ENCODE results near the gene TRIP10. TPM values are rescaled to one million over a fixed set of nuclear protein-coding genes. Genes with fewer than 3 reads are reported as not detected.
A peak's percentile ranks its signal among the peaks of the same experiment; 100 is the strongest.

Gene TRIP10
- total and polyA plus RNA-seq, 2 of the 13 experiments (the other 11 are each of a cell fraction or from before 2014, with no cell fraction given): 32.5 to 33.2 TPM

DNA sequence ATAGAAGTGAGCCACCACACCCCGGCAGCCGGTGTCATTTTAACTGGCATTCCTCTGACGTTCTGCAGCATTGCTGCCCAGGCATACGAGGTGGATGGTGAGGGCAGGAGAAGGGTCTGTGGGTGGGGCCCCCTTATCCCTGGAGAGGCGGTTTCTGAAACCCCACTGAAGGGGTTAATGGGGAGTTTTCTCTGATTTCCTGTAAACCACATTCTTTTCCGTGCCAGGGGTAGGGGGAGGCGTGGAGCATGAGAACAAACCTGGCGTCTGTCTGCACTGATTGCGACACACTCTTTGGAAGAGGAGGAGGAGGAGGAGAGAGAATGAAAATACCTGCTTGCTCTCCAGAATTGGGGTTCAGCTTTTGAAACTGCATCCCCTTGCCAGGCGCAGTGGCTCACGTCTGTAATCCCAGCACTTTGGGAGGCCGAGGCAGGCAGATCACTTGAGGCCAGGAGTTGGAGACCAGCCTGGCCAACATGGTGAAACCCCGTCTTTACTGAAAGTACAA, 16.3 kb upstream of the TRIP10 start (continued):
- TF ChIP-seq, protein P1, sequence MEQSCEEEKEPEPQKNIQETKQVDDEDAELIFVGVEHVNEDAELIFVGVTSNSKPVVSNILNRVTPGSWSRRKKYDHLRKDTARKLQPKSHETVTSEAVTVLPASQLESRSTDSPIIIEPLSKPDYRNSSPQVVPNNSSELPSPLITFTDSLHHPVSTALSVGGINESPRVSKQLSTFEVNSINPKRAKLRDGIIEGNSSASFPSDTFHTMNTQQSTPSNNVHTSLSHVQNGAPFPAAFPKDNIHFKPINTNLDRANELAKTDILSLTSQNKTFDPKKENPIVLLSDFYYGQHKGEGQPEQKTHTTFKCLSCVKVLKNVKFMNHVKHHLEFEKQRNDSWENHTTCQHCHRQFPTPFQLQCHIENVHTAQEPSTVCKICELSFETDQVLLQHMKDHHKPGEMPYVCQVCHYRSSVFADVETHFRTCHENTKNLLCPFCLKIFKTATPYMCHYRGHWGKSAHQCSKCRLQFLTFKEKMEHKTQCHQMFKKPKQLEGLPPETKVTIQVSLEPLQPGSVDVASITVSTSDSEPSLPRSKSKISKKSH (CRISPR knock-in tag; IDR thresholded peaks at IDR 0.05; ENCODE audit: borderline replicate concordance): no peak
- TF ChIP-seq SRF (IDR thresholded peaks at IDR 0.05; ENCODE audit: low read depth, low read length) (no peak), TP53 (CRISPR knock-in tag; conservative IDR thresholded peaks at IDR 0.05) (no peak), NBN (conservative IDR thresholded peaks at IDR 0.05) (no peak), ZNF737 (CRISPR knock-in tag; IDR thresholded peaks at IDR 0.05; ENCODE audit: borderline replicate concordance) (no peak), FOXM1 (CRISPR knock-in tag; IDR thresholded peaks at IDR 0.05) (no peak), ZFP36 (IDR thresholded peaks at IDR 0.05; ENCODE audit: borderline replicate concordance, low read depth, low read length, partially characterized antibody) (no peak), GLI4 (CRISPR knock-in tag; IDR thresholded peaks at IDR 0.05; ENCODE audit: borderline replicate concordance) (no peak), ZNF556 (CRISPR knock-in tag; IDR thresholded peaks at IDR 0.05; ENCODE audit: borderline replicate concordance) (peak; percentile 75; the same call in 1 of the 2 replicates), ZNF644 (CRISPR knock-in tag; IDR thresholded peaks at IDR 0.05; ENCODE audit: low read depth) (peak; percentile 29; the same call in 1 of the 2 replicates), DMAP1 (CRISPR knock-in tag; IDR thresholded peaks at IDR 0.05) (peak; percentile 66; the same call in 1 of the 2 replicates), TOPORS (CRISPR knock-in tag; IDR thresholded peaks at IDR 0.05) (no peak), KLF12 (CRISPR knock-in tag; IDR thresholded peaks at IDR 0.05; ENCODE audit: borderline replicate concordance) (no peak), ZNF552 (CRISPR knock-in tag; IDR thresholded peaks at IDR 0.05; ENCODE audit: borderline replicate concordance) (no peak)
- TF ChIP-seq, protein P2, sequence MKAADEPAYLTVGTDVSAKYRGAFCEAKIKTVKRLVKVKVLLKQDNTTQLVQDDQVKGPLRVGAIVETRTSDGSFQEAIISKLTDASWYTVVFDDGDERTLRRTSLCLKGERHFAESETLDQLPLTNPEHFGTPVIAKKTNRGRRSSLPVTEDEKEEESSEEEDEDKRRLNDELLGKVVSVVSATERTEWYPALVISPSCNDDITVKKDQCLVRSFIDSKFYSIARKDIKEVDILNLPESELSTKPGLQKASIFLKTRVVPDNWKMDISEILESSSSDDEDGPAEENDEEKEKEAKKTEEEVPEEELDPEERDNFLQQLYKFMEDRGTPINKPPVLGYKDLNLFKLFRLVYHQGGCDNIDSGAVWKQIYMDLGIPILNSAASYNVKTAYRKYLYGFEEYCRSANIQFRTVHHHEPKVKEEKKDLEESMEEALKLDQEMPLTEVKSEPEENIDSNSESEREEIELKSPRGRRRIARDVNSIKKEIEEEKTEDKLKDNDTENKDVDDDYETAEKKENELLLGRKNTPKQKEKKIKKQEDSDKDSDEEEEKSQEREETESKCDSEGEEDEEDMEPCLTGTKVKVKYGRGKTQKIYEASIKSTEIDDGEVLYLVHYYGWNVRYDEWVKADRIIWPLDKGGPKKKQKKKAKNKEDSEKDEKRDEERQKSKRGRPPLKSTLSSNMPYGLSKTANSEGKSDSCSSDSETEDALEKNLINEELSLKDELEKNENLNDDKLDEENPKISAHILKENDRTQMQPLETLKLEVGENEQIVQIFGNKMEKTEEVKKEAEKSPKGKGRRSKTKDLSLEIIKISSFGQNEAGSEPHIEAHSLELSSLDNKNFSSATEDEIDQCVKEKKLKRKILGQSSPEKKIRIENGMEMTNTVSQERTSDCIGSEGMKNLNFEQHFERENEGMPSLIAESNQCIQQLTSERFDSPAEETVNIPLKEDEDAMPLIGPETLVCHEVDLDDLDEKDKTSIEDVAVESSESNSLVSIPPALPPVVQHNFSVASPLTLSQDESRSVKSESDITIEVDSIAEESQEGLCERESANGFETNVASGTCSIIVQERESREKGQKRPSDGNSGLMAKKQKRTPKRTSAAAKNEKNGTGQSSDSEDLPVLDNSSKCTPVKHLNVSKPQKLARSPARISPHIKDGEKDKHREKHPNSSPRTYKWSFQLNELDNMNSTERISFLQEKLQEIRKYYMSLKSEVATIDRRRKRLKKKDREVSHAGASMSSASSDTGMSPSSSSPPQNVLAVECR (CRISPR knock-in tag; IDR thresholded peaks at IDR 0.05; ENCODE audit: borderline replicate concordance): peak; percentile 63; the same call in 1 of the 2 replicates
- TF ChIP-seq, protein P3, sequence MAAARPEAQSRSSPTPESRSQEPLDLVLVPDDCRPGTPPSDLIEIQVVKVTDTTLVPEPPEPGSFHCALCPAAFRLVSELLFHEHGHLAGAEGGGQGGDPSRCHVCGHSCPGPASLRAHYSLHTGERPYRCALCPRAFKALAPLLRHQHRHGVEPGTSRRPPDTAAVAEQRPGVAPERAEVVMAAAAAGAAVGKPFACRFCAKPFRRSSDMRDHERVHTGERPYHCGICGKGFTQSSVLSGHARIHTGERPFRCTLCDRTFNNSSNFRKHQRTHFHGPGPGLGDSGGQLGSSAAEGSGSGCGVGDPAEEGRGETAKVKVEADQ (CRISPR knock-in tag; IDR thresholded peaks at IDR 0.05; ENCODE audit: borderline replicate concordance): no peak
- TF ChIP-seq, protein P4, sequence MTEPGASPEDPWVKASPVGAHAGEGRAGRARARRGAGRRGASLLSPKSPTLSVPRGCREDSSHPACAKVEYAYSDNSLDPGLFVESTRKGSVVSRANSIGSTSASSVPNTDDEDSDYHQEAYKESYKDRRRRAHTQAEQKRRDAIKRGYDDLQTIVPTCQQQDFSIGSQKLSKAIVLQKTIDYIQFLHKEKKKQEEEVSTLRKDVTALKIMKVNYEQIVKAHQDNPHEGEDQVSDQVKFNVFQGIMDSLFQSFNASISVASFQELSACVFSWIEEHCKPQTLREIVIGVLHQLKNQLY (CRISPR knock-in tag; IDR thresholded peaks at IDR 0.05): peak; percentile 75
- TF ChIP-seq, protein P5, sequence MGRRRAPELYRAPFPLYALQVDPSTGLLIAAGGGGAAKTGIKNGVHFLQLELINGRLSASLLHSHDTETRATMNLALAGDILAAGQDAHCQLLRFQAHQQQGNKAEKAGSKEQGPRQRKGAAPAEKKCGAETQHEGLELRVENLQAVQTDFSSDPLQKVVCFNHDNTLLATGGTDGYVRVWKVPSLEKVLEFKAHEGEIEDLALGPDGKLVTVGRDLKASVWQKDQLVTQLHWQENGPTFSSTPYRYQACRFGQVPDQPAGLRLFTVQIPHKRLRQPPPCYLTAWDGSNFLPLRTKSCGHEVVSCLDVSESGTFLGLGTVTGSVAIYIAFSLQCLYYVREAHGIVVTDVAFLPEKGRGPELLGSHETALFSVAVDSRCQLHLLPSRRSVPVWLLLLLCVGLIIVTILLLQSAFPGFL (CRISPR knock-in tag; IDR thresholded peaks at IDR 0.05): no peak
- TF ChIP-seq, protein P6, sequence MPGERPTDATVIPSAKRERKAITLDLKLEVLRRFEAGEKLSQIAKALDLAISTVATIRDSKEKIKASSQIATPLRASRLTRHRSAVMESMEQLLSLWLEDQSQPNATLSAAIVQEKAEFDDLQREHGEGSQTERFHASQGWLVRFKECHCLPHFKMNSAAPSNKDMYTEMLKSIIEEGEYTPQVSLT (CRISPR knock-in tag; IDR thresholded peaks at IDR 0.05; ENCODE audit: borderline replicate concordance, low read depth): no peak

Measured in HepG2 (cell line).